GM12891 (cell line): ENCODE results near the gene MSI2.

Experiments used
- POLR2A ChIP-seq: IDR thresholded peaks from 2 replicates; pipeline ENCODE4 v1.6.1; 2011; ENCODE audit warnings: low read depth, low read length, control low read depth
- POLR2AphosphoS5 ChIP-seq: IDR thresholded peaks from 2 replicates; pipeline ENCODE4 v1.6.1; 2011; ENCODE audit warnings: low read depth, low read length, control low read depth
- TAF1 ChIP-seq: IDR thresholded peaks from 2 replicates; pipeline ENCODE4 v1.6.1; 2011; ENCODE audit warnings: low read depth, low read length, control low read depth

DNA sequence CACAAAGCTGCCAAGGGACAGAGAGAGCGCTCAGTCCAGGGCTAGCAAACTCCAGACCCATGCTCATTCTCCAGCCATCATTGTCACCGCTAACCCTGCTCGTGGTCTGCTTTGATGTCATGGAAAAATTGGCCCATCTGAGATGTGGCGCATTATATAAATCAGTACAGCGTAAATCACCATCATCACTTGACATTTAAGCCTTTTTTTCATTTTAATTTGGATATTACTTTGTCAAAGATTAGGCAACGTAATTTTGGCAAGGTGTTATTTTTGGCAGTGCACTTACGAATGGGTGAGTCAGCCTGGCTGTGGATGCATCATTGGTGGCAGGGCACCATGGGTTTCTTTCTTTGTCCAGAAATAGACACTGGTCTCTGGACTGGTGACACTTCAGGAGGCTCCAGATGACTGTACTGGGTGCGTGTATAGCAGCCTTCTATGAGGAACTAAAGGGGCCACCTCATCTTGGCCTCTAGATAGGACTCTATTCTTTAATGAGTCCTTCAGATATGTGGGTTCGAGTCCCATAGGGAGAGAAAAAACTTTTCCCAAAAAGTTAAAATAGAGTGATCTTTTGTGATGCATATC is 166.3 kb downstream of the MSI2 start:
- no peak for TF ChIP-seq POLR2A
- TF ChIP-seq POLR2AphosphoS5: no peak
- no peak for TF ChIP-seq TAF1
